HG02973 (cell line): ENCODE measurements around the gene SMYD5.

Experiments
- ATAC-seq: cut with Tn5 transposase; IDR thresholded peaks from one replicate; pipeline ENCODE4 v1.9.1; 2021; ENCODE audit warnings: moderate library complexity; ENCODE audit not compliant: unreplicated experiment

SMYD5 gene

DNA sequence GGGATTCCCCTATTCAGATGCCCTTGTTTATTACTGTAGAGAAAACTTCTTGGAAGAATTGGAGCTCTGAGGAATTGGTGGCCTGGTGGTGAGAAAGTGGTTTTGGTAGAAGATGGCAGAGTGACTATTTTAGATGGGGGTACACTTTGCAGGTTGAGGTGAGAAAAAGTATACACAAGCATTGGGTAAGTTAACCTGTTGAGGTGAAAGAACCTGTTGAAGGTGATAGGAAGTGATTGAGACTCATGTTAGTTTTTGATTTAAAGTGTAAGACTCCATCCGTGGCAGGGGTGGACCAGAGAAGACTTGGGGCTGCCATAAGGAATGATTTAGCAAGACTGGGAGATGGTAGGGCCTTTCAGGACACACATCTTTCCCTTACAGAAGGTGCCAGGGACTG is 23.1 kb downstream of the SMYD5 start:
- ATAC-seq: no peak

DNA sequence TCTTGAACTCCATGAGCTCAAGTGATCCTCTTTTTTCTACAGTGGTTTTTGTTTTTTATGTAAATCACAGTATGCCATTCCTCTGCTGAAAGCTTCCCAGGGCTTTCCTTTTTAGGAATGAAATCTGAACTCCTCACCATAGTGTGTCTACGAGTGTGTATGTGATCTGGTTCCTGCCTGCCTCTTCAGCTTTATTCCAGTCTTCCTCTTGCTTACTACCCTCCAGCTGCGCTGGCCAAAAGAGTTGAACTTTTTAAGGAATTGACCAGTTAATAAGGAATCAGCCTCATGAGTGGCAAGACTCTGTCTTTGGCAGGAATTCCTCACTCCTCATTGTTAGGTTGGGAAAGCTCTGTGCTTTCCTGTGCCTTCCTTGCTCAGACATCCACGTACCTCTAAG is 24.1 kb downstream of the SMYD5 start:
- ATAC-seq: no peak

DNA sequence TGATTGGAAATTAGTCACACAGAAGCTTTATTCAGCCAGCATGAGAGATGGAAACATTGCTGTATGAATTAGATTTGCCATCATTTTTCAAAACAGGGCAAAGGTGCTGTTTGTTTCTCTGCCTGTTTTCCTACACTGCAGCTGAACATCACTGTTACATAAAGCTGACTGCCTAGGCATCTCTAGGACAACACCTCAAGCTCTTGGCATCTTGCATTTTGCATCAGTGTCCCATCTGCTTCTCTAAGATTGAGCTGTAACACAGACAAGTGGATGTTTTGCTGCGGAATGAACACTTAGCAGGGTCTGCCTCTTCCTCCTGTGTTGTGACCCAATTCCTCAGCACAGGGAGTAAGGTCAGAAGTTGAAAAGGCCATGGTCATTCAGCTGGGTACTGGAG is 24.9 kb downstream of the SMYD5 start:
- no peak for ATAC-seq

DNA sequence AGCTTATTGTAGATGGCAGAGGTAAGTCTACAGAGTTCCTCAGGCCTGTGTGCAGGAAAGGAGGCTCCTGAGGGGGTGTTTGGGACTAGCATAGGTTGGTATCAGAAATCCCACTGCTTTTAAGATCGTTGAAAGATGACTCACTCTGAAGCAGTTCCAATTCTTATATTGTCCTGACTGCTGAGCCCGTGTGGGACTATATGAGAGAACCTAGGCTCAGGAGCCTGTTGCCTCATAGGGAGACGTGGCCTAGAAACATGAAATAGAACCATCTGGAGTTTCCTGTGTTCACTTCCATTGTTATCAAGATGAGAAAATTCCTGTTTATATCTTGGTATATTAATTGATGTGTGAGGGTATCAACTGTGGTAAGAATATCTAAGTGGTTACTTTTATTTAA is 25.7 kb downstream of the SMYD5 start:
- no peak for ATAC-seq

DNA sequence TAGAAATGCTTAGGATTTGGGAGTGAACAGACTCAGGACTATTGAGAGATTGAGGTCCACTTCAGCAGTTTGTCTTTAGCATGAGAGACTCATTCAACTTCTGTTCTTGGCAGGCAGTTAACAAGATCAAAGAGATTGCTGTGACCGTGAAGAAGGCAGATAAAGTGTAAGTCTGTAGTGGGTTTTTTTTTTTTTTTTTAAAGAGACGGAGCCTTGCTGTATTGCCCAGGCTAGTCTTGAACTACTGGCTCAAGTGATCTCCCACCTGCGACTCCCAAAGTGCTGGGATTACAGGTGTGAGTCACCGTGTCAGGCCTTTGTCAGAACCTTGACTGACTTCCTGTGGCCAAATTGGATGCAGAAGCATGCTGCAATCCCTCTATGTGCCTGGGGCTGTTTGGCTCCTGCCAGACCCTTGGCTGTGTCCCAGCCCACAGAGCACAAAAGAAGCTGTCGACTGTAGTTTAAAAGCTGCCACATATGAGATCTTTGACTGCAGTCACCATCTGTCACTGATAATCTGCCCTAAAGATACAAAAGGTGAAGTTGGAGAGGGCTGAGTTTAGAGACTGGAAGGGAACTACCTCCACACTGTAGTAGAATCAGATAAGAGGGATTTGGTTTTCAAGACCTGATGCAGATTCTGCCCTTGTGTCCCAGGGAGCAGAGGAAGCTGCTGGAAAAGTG is 30.0 kb downstream of the SMYD5 start:
- no peak for ATAC-seq

DNA sequence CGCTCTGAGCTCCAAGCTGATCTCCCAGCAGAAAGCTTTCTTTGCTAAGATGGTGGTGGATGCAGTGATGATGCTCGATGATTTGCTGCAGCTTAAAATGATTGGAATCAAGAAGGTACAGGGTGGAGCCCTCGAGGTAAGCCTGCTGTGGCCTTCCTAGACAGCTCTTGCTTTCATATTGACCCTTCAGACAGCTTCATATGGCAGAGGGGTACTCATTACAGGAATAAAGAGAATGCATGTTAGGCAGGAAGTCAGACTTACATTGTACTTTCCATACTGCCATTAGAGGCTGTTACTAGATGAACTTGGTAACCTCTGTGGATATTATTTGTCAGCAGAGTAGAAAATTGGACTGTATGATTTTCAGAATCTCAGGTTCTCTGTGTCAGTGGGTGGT is 30.5 kb downstream of the SMYD5 start:
- ATAC-seq: no peak

DNA sequence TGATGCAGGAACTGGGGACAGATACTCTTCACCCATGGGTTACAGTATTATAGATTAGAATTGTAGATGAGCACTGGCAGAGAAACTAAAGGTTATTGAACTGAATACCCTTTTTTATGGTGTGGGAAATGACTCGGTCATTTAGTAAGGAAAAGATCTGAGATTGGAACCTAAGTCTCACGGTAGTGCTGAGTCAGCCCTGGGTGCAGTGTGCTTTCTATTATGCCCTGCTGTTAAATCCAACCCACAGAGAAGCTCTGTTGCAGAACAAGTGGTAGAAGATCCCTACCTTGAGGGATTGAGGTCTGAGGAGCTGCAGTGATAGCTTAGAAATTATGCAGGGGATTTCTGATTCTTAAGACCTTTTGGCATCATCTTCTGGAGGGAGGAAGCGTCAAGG is 32.8 kb downstream of the SMYD5 start:
- ATAC-seq: no peak

DNA sequence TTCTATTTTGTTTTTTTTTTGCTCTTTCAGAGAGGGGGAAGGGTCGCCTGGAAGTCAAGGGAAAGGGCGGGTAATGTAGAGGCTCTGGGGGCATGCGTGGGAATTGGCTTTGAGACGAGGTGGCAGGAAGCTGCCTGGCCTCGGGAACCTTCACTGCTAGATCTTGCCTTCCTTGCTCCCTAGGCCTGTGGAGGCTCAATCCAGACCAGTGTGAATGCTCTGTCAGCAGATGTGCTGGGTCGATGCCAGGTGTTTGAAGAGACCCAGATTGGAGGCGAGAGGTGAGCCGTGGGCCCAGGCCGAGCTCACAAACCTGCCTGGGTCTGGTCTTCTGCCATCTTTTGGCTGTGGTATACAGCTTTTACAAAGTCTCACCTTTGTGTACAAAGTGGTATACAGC is 35.6 kb downstream of the SMYD5 start:
- ATAC-seq: no peak

DNA sequence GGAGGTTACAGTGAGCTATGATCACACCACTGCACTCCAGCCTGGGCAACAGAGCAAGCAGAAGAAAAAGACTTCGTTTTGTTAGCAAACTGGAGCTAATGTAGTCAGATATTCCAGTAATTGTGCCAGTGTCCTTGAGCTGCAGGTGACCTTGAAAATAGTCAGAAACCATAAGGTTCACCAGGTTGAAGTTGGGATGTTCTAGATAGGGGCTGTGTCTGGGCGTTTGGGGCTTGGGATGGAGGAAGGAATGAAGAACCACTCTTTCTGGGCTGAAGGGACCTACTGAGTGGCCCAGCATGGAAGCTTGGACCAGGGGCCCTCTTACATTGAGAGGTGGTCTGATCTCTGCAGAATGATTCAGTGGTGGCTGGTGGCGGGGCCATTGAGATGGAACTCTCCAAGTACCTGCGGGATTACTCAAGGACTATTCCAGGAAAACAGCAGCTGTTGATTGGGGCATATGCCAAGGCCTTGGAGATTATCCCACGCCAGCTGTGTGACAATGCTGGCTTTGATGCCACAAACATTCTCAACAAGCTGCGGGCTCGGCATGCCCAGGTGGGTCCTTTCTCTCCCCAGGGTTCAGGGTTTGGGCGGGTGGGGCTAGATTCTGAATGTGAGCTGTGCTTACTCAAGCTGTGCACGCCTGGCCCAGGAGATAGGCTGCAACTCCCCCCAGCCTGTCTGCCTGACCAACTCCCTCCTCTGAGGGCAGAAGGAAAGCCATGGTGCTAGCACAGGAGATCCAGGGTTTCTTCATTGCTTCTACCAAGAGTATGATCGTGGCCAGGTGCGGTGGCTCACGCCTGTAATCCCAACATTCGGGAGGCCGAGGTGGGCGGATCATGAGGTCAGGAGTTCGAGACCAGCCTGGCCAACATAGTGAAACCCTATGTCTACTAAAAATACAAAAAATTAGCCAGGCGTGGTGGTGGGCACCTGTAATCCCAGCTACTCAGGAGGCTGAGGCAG is 37.1 kb downstream of the SMYD5 start:
- ATAC-seq: no peak

DNA sequence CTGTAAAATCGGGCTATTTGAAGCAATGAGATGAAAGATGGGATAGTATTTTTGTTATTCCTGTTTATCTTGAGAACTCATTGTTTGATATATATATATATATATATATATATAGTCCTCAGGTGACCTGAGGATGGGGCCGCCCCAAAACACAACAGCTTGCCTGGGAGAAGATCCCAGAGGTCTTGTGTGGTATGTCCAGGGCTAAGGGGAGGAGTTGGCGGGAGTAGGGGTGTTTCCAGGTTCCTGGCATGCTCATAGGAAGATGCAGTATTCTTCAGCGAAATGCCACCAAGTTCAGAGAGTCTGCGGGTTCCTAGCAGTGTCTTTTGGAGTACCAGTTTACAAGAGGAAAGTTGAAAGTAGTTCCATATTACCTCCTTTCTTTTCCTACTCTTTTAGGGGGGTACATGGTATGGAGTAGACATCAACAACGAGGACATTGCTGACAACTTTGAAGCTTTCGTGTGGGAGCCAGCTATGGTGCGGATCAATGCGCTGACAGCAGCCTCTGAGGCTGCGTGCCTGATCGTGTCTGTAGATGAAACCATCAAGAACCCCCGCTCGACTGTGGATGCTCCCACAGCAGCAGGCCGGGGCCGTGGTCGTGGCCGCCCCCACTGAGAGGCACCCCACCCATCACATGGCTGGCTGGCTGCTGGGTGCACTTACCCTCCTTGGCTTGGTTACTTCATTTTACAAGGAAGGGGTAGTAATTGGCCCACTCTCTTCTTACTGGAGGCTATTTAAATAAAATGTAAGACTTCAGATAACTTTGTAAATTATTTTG is 38.4 kb downstream of the SMYD5 start:
- ATAC-seq: no peak

DNA sequence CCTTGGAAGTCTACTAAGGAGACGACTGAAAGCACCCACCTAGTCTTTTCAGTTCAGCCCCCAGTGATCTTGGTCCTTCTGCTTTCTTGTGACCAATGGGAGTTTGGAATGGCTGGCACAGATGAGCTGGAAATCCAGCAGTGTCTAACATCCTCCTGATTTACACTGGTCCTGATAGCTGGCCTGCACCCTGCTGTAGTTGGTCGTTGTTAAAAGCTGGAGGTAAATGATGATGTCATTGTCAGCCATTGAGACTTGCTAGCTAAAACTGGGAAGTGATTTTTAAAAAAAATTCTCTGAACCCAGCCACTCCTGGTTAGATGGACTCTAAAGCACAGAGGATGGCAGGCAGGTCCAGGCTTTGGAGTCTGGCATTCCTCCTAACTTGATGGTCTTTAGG is 39.4 kb downstream of the SMYD5 start:
- ATAC-seq: no peak

DNA sequence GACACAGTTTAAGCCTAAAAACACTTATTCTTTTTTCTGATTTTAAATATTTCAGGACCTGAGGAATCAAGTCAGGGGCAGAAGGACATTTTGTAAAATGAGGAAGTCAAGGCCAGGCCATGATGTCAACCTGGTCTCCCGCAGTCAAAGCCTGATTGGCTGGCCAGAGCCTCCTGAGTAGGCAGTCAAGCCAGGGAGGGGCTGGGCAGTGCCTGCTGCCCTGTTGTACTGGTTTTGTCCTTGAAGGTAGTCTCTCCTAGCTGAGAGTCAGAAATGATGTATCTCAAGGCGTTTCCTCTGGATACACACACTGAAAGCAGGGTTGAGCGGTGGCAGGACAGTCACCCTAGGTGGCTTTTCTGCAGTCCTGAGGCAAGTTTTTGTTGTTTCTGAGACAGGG is 39.9 kb downstream of the SMYD5 start:
- no peak for ATAC-seq

DNA sequence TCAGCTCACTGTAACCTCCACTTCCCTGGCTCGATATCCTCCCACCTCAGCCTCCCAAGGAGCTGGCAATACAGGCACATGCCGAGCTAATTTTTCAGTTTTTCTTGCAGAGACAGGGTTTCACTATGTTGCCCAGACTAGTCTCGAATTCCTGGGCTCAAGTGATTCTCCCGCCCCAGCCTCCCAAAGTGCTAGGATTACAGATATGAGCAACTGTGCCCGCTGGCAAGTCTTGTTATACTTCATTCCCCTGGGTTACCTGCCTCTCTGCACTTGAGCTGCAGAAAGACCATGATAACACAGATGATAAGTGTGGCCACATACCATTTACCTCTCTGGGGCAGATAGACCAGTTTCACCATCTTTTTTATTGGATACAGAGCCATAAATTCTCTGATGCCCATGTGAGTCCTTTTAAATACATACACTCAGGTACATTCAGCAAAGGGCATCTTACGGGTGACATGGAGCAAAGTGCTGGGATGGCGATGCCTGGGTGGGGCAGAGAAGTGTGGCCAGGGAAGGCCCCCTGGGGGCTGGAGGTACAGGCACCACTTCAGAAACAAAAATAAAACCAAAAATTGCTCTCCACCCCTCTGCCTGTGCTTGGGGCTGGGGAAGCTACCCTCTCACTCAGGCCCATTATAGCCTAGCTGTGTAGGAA is 40.4 kb downstream of the SMYD5 start:
- no peak for ATAC-seq

DNA sequence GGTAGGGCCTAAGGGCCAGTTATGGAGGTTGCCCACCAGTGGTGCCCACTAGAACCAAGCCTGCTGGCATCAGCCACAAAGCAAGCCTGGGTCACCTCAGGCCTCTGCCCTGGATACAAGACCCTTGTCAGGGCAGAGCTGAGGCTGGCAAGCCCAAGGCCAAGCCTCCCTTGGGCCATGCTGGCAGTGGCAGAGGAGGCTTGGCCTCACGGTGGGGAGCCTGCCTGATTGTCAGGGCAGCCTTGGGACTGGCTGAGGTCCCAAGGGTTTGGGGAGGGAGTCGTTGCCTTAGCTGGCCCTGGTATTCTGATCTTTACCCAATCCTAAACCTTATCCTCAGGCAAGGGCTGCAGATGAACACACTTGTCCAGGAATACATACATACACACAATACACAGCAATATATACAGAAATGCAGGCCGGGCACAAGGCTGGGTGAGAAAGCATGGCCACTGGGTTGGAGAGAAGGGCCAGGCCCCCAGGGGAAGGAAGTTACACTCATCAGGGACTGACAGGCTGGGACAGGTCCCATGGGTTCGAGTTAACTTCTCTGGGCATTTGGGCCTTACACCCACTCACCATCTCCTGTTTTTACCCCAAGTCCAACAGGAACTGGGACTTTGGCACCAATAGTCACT is 41.1 kb downstream of the SMYD5 start:
- no peak for ATAC-seq

DNA sequence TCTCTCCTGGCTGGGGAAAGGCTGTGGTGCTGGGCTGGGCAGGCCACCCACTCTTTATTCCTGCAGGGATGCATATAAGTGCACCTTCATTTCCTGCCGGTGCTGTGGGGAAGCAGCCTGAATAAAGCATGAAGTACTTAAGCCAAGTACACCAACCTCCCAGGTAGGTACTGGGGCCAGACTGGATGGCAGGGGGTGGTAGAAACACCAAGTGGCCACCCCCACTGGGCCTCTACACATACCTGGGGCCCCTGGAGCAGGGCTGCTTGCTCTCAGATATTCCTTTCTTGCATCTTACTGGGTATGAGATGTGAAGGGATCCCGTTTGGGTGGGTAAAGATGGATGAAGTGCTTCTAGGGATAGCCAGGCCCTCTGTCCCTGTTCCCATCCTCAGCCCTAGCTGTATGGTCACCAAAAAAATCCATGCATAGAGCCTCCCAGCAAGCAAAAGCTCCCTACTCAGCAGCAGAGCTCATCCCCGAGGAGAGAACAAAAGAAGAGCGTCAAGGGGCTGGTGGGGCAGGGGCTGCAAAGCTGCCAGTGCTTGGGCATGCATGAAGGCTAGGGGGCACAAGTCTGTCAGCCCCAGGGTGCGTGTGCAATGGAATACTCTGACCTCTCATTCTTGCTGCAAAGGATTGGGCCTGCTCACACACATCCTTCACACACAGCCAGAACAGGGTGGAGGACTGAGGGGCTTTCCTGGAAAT is 42.0 kb downstream of the SMYD5 start:
- no peak for ATAC-seq

DNA sequence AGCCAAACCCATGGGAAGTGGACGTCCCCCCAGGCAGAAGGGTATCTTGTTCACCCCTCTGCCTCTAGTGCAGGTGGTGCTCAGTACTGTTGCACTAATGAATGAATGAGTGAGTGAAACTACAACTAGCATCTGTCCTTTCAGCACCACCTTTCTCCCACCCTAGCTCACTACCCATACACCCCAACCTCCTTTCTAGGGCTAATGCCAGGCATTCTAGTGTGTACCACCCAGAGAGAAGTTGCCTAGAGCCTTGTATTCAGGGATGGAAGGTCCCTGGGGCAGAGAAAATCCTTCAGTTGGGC is 42.5 kb downstream of the SMYD5 start:
- ATAC-seq: no peak

DNA sequence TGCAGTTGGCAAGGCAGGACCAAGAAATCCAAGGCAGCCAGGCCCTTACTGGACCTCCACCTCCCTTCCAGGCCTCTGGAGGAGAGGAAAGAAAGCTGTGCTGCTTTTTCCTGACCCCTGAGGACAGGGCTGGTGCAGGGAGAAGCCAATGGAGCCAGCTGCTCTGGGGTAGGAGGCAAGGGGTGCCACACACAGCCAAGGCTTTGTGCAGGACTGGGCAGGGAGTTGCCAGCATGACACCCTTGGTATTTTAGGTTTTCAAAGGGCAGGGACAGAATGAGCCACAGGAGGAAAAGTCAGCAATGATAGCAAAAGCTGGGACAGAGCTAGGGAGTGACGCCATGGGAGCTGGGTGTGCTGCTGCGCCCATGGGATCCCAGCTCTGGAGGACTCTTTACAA is 43.0 kb downstream of the SMYD5 start:
- ATAC-seq: no peak

DNA sequence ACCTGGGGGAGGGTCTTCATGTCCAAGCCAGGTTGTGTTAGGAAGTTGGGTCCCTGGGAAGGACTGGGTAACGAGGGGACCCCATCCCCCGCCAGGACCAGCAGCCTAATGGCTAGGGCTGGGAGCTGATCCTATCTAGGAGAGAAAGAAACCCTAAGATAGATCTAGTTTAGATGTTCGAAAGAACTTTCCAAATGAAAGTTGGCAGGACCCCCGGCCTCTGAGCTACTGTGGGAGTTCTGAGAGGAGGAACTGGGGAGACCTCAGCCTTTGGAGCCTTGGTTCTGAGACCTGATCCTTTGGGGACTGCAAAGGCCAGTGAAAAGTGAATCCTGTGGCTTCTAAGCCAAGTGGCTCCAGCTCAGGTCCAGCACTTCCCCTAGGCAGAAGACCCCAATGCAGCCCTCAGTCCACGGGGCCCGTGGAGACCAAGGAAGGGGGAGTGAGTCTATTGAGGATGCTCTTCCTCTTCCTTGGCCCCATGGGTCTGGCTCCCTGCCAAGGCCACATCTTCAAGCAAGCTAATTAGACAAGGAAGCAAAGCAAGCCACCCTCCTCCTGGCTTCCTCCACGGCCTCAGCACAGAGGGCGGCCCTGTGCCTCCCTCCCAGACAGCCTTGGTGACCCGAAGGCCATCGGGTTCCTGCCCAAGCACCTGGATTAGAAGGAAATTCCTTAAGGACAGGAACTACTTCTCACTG is 43.5 kb downstream of the SMYD5 start:
- no peak for ATAC-seq

DNA sequence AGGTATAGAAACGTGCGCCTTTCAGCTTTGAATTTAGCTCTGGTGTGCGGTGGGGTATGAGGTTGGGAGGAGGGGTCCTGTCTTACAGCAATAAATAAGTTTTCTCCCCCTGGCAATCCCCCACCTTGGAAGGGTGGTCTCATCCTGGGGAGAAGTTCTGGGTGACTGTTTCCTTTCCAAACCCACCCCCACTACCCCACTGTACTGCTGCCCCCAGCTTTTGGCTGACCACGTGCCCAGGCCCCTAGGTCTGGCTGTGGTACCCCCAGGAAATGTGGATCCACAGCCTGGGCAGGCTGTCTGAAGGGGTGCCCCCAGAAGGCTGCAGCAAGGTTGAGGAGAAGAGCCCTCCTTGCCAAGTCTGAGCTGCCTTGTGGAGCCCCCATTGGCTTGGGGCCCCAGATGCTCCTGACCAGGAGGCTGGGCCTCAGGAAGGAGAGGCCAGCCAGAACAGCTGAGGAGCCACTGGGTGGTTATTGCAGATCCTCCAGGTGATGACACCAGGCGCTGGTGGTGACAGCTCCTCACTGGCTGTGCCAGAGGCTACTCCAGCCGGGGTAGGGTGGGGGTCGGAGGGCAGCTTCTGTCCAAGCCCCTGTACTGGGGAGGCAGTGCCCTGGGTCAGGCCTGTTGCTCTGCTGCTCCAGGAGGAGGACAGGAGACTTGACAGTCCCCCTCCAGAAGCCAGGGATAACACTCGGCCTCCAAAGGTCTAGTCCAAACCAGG is 44.3 kb downstream of the SMYD5 start:
- ATAC-seq: no peak
